Measurements from ENCODE around the gene BDH2. TPM values are rescaled to one million over a fixed set of nuclear protein-coding genes. Genes with fewer than 3 reads are reported as not detected.

The BDH2 gene
- 10 to 100 TPM; 16.4 to 47.1 (median 32.2) TPM for total RNA-seq

- peak within 1 kb of the TSS; percentile 28 to 67 (median 48) for H3K4me3 ChIP-seq
- peak in 2 of 4 donors; percentile 10 to 31 for TF ChIP-seq POLR2A (IDR thresholded peaks at IDR 0.05)
- peak; percentile 76 to 90 (median 84) for TF ChIP-seq CTCF (IDR thresholded peaks at IDR 0.05)
- intact Hi-C loops (cut with DNase I), result loop anchor here (10.0 kb wide), 1 partner anchor 65 kb away; no protein-coding TSS in a partner anchor
- no peaks in the 10 kb centered on the region for H3K36me3 ChIP-seq
- no peaks in the 10 kb centered on the region for H3K27me3 ChIP-seq
- peaks cover 4 to 37% (median 9%) of the 10 kb centered on the region in 3 donors for H3K4me1 ChIP-seq
- peak within 1 kb of the TSS; percentile 62 to 82 (median 78) for H3K27ac ChIP-seq
- WGBS, 2 donors, result 9 to 12% methylated on average over 11 of the region's 11 CpGs
- no peak for DNase-seq
- H3K9me3 ChIP-seq, result no peaks in the 10 kb centered on the region
Observed at GRCh38 chr4:103099691-103100392, at the start of gene BDH2. TSS of gene BDH2 (minus strand) at chr4:103099834. CDS start at chr4:103096254, 3,580 bp downstream.

- Histone ChIP-seq H3K27ac (no peak overlapping the region), H3K4me1 (no peaks in the 10 kb centered on the region), H3K9me3 (no peaks in the 10 kb centered on the region), H3K27me3 (no peaks in the 10 kb centered on the region), H3K4me3 (no peak overlapping the region), H3K36me3 (peaks cover 0 to 26% (median 0%) of the 10 kb centered on the region in 3 donors)
- 89 to 91% methylated on average over 4 of the region's 4 CpGs for WGBS, 2 donors
- no peak for DNase-seq
- TF ChIP-seq POLR2A (IDR thresholded peaks at IDR 0.05) (no peak), CTCF (IDR thresholded peaks at IDR 0.05) (no peak)
- intact Hi-C loops (cut with DNase I), result no loop called here
Observed at GRCh38 chr4:103144926-103145325, 45.3 kb upstream of the BDH2 start.

- intact Hi-C loops (cut with DNase I), result no loop called here
- Histone ChIP-seq H3K27ac (no peak overlapping the region), H3K27me3 (no peaks in the 10 kb centered on the region), H3K4me3 (no peak overlapping the region), H3K9me3 (no peaks in the 10 kb centered on the region), H3K36me3 (peaks cover 0 to 7% (median 0%) of the 10 kb centered on the region in 3 donors), H3K4me1 (no peaks in the 10 kb centered on the region)
- no peak for DNase-seq
- TF ChIP-seq CTCF (IDR thresholded peaks at IDR 0.05) (no peak), POLR2A (IDR thresholded peaks at IDR 0.05) (no peak)
- WGBS, 2 donors, result 85 to 86% methylated on average over 1 of the region's 1 CpG
Observed at GRCh38 chr4:103137446-103137827, 37.8 kb upstream of the BDH2 start.

GRCh38 chr4:103136671-103137445 lies 37.2 kb upstream of the BDH2 start:
- TF ChIP-seq POLR2A (IDR thresholded peaks at IDR 0.05), result no peak
- no peak for TF ChIP-seq CTCF (IDR thresholded peaks at IDR 0.05)
- H3K27ac ChIP-seq, result no peak overlapping the region
- no peaks in the 10 kb centered on the region for H3K9me3 ChIP-seq
- WGBS, 2 donors, result 86 to 100% methylated on average over 1 of the region's 1 CpG
- H3K4me3 ChIP-seq, result no peak overlapping the region
- no peak for DNase-seq
- no peaks in the 10 kb centered on the region for H3K27me3 ChIP-seq
- H3K36me3 ChIP-seq, result peaks cover 0 to 7% (median 0%) of the 10 kb centered on the region in 3 donors
- intact Hi-C loops (cut with DNase I), result no loop called here
- no peaks in the 10 kb centered on the region for H3K4me1 ChIP-seq

GRCh38 chr4:103129174-103129573 lies 29.5 kb upstream of the BDH2 start:
- WGBS, 2 donors, result 96% methylated on average over 8 of the region's 8 CpGs
- Histone ChIP-seq H3K4me1 (no peaks in the 10 kb centered on the region), H3K9me3 (no peaks in the 10 kb centered on the region), H3K4me3 (no peak overlapping the region), H3K36me3 (peaks cover 0 to 7% (median 0%) of the 10 kb centered on the region in 3 donors), H3K27me3 (no peaks in the 10 kb centered on the region), H3K27ac (no peak overlapping the region)
- no peak for TF ChIP-seq CTCF (IDR thresholded peaks at IDR 0.05)
- no peak for TF ChIP-seq POLR2A (IDR thresholded peaks at IDR 0.05)
- no peak for DNase-seq
- intact Hi-C loops (cut with DNase I), result no loop called here

Data from esophagus squamous epithelium (tissue), 5 donors.